ENCODE data around the gene MBD5.

GRCh38 chr2:148391324-148391723 lies 370.4 kb downstream of the MBD5 start:
- TF ChIP-seq SP1 (CRISPR knock-in tag; conservative IDR thresholded peaks at IDR 0.05) (no peak), ZNF121 (CRISPR knock-in tag; IDR thresholded peaks at IDR 0.05) (no peak), SMAD3 (CRISPR knock-in tag; IDR thresholded peaks at IDR 0.05; ENCODE audit: borderline replicate concordance) (no peak), CTCF (IDR thresholded peaks at IDR 0.05) (no peak), ETV6 (CRISPR knock-in tag; IDR thresholded peaks at IDR 0.05) (no peak), ZNF512 (CRISPR knock-in tag; IDR thresholded peaks at IDR 0.05; ENCODE audit: borderline replicate concordance) (no peak), MXD4 (CRISPR knock-in tag; IDR thresholded peaks at IDR 0.05; ENCODE audit: borderline replicate concordance) (no peak), FOXP1 (CRISPR knock-in tag; IDR thresholded peaks at IDR 0.05; ENCODE audit: borderline replicate concordance) (no peak), JUN (CRISPR knock-in tag; IDR thresholded peaks at IDR 0.05) (no peak), GABPB1 (CRISPR knock-in tag; IDR thresholded peaks at IDR 0.05) (no peak)
- TF ChIP-seq, protein P1, sequence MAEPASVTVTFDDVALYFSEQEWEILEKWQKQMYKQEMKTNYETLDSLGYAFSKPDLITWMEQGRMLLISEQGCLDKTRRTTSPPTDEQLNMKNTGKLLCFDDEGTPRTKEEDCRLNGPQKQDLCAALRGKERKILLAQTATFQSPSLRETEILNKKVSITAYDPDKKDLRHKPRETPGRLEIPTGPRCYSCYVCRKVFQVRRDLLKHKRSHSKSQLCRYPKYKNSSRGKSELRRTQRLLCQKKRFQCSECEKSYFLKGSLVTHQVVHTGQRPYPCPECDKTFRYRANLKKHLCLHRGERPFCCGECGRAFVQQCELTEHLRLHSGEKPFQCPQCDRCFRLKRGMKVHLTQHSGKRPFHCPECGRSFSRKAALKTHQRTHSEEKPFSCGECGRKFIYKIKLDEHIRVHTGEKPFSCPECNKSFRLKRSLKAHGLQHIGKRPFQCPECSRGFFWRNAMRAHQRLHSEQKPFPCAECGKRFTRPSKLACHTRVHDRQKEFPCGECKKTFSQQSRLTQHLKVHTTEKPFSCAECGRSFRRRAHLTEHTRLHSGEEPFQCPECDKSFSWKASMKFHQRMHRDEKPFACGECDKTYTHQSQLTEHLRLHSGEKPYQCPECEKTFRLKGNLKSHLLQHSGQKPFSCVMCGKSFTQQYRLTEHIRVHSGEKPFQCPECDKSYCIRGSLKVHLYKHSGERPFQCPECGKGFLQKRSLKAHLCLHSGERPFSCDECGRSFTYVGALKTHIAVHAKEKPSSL (CRISPR knock-in tag; conservative IDR thresholded peaks at IDR 0.05): no peak
- TF ChIP-seq, protein P2, sequence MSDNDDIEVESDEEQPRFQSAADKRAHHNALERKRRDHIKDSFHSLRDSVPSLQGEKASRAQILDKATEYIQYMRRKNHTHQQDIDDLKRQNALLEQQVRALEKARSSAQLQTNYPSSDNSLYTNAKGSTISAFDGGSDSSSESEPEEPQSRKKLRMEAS (CRISPR knock-in tag; IDR thresholded peaks at IDR 0.05): no peak
- TF ChIP-seq, protein P3, sequence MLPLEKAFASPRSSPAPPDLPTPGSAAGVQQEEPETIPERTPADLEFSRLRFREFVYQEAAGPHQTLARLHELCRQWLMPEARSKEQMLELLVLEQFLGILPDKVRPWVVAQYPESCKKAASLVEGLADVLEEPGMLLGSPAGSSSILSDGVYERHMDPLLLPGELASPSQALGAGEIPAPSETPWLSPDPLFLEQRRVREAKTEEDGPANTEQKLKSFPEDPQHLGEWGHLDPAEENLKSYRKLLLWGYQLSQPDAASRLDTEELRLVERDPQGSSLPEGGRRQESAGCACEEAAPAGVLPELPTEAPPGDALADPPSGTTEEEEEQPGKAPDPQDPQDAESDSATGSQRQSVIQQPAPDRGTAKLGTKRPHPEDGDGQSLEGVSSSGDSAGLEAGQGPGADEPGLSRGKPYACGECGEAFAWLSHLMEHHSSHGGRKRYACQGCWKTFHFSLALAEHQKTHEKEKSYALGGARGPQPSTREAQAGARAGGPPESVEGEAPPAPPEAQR (CRISPR knock-in tag; IDR thresholded peaks at IDR 0.05): no peak
- TF ChIP-seq, protein P4, sequence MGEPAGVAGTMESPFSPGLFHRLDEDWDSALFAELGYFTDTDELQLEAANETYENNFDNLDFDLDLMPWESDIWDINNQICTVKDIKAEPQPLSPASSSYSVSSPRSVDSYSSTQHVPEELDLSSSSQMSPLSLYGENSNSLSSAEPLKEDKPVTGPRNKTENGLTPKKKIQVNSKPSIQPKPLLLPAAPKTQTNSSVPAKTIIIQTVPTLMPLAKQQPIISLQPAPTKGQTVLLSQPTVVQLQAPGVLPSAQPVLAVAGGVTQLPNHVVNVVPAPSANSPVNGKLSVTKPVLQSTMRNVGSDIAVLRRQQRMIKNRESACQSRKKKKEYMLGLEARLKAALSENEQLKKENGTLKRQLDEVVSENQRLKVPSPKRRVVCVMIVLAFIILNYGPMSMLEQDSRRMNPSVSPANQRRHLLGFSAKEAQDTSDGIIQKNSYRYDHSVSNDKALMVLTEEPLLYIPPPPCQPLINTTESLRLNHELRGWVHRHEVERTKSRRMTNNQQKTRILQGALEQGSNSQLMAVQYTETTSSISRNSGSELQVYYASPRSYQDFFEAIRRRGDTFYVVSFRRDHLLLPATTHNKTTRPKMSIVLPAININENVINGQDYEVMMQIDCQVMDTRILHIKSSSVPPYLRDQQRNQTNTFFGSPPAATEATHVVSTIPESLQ (CRISPR knock-in tag; IDR thresholded peaks at IDR 0.05): no peak
